ENCODE results near the gene FOXF1. TPM values are rescaled to one million over a fixed set of nuclear protein-coding genes. Genes with fewer than 3 reads are reported as not detected.

The FOXF1 gene
- total and polyA plus RNA-seq, 11 donors: 0.04 to 0.48 (median 0.17) TPM; not detected in 3

GRCh38 chr16:86508947-86509758 lies 1.2 kb upstream of the FOXF1 start:
- H3K27me3 ChIP-seq: peaks cover 71 to 100% (median 93%) of the 10 kb centered on the region in 9 donors
- WGBS, 4 donors: 1 to 2% (median 1%) methylated on average over 28 to 79 of the region's 79 CpGs
- H3K9me3 ChIP-seq: no peaks in the 10 kb centered on the region
- H3K27ac ChIP-seq: peak overlapping the region in 10 of 12 donors; percentile 12 to 97 (median 52)
- ATAC-seq (peak in 3 of 4 donors; percentile 57 to 71 (median 57)), DNase-seq (peak; percentile 44 to 82 (median 57))
- H3K4me1 ChIP-seq: peaks cover 8 to 56% (median 24%) of the 10 kb centered on the region in 12 donors
- intact Hi-C loops (cut with DNase I): no loop called here
- no peaks in the 10 kb centered on the region for H3K36me3 ChIP-seq
- H3K4me3 ChIP-seq: peak overlapping the region; percentile 9 to 72 (median 61)
- TF ChIP-seq POLR2A (IDR thresholded peaks at IDR 0.05) (no peak), CTCF (IDR thresholded peaks at IDR 0.05) (no peak)

- DNase-seq: peak in 4 of 5 donors; percentile 43 to 67 (median 51)
- peaks cover 65 to 100% (median 93%) of the 10 kb centered on the region in 9 donors for H3K27me3 ChIP-seq
- peak in 2 of 4 donors; percentile 56 to 68 for ATAC-seq
- no peak for TF ChIP-seq CTCF (IDR thresholded peaks at IDR 0.05)
- TF ChIP-seq POLR2A (IDR thresholded peaks at IDR 0.05): no peak
- H3K9me3 ChIP-seq: no peaks in the 10 kb centered on the region
- 0 to 1% (median 1%) methylated on average over 7 to 83 of the region's 84 CpGs for WGBS, 4 donors
- H3K36me3 ChIP-seq: no peaks in the 10 kb centered on the region
- peaks cover 8 to 56% (median 24%) of the 10 kb centered on the region in 12 donors for H3K4me1 ChIP-seq
- peak overlapping the region in 10 of 12 donors; percentile 12 to 97 (median 52) for H3K27ac ChIP-seq
- intact Hi-C loops (cut with DNase I): loop anchor here in 2 of 10 donors (10.0 kb wide), 2 partner anchors 165 to 695 kb away; no protein-coding TSS in a partner anchor
- H3K4me3 ChIP-seq: peak overlapping the region; percentile 9 to 72 (median 61)
These were observed 415 bp upstream of the FOXF1 start for GRCh38 chr16:86509759-86510464.

- H3K36me3 ChIP-seq: no peaks in the 10 kb centered on the region
- peaks cover 8 to 57% (median 27%) of the 10 kb centered on the region in 12 donors for H3K4me1 ChIP-seq
- 26 to 47% (median 42%) methylated on average over 31 to 44 of the region's 44 CpGs for WGBS, 4 donors
- DNase-seq: peak in 1 of 5 donors; percentile 48
- H3K27me3 ChIP-seq: peaks cover 65 to 100% (median 95%) of the 10 kb centered on the region in 9 donors
- ATAC-seq: no peak
- TF ChIP-seq POLR2A (IDR thresholded peaks at IDR 0.05) (no peak), CTCF (IDR thresholded peaks at IDR 0.05) (no peak)
- H3K4me3 ChIP-seq: peak overlapping the region in 7 of 12 donors; percentile 20 to 72 (median 63)
- intact Hi-C loops (cut with DNase I): loop anchor here in 2 of 10 donors (10.0 kb wide), 2 partner anchors 167 to 697 kb away; no protein-coding TSS in a partner anchor
- H3K27ac ChIP-seq: peak overlapping the region in 1 of 12 donors; percentile 96
- H3K9me3 ChIP-seq: no peaks in the 10 kb centered on the region
These were observed 1.2 kb downstream of the FOXF1 start for GRCh38 chr16:86511317-86512161.

Data from heart left ventricle (tissue), 16 donors.